Stimulated activated CD4-positive, alpha-beta T cell treated with anti-CD3 and anti-CD28 coated beads, Interleukin-12 subunit alpha, Interleukin-12 subunit beta, amount 100 ng/mL, for 4 hours (primary cell): Measurements from ENCODE around the gene MAP3K20.
"Not testable (repeated sequence)": the region's sequence is repeated elsewhere in the genome, so short reads cannot be mapped to it uniquely, and the experiment has no call there.

Experiments
- DNase-seq: peaks from one replicate; pipeline ENCODE4 v3.0.0-alpha.2; 2020

Gene MAP3K20

GRCh38 chr2:173087793-173088496, 12.3 kb downstream of the MAP3K20 start:
- DNase-seq = no peak

- no peak for DNase-seq
These were observed 14.7 kb downstream of the MAP3K20 start for GRCh38 chr2:173090276-173090877.

- DNase-seq = no peak
These were observed 15.5 kb downstream of the MAP3K20 start for GRCh38 chr2:173090973-173091660.

- DNase-seq = no peak
These were observed 16.3 kb downstream of the MAP3K20 start for GRCh38 chr2:173091910-173092309.

- no peak for DNase-seq
These were observed 17.3 kb downstream of the MAP3K20 start for GRCh38 chr2:173092844-173093402.

GRCh38 chr2:173093617-173094016, 18.0 kb downstream of the MAP3K20 start:
- not testable (repeated sequence) for DNase-seq

- no peak for DNase-seq
These were observed 19.1 kb downstream of the MAP3K20 start for GRCh38 chr2:173094731-173095130.

GRCh38 chr2:173095356-173095755, 19.7 kb downstream of the MAP3K20 start:
- no peak for DNase-seq

GRCh38 chr2:173099271-173099670, 23.6 kb downstream of the MAP3K20 start:
- no peak for DNase-seq

- DNase-seq = no peak
These were observed 24.2 kb downstream of the MAP3K20 start for GRCh38 chr2:173099804-173100203.

GRCh38 chr2:173101687-173102086, 26.0 kb downstream of the MAP3K20 start:
- no peak for DNase-seq

GRCh38 chr2:173104156-173104555, 28.5 kb downstream of the MAP3K20 start:
- DNase-seq = no peak

- DNase-seq = no peak
These were observed 31.4 kb downstream of the MAP3K20 start for GRCh38 chr2:173106959-173107628.

GRCh38 chr2:173107629-173108022, 32.0 kb downstream of the MAP3K20 start:
- DNase-seq = no peak

GRCh38 chr2:173109253-173110188, 33.9 kb downstream of the MAP3K20 start:
- DNase-seq = no peak

- no peak for DNase-seq
These were observed 42.0 kb downstream of the MAP3K20 start for GRCh38 chr2:173117678-173118077.

GRCh38 chr2:173118395-173118794, 42.7 kb downstream of the MAP3K20 start:
- no peak for DNase-seq

GRCh38 chr2:173119069-173119807, 43.6 kb downstream of the MAP3K20 start:
- no peak for DNase-seq

GRCh38 chr2:173119944-173120343, 44.3 kb downstream of the MAP3K20 start:
- no peak for DNase-seq

GRCh38 chr2:173122936-173123335, 47.3 kb downstream of the MAP3K20 start:
- no peak for DNase-seq

- DNase-seq = no peak
These were observed 48.8 kb downstream of the MAP3K20 start for GRCh38 chr2:173124441-173124840.
